ENCODE measurements around the gene DHRS4. TPM values are rescaled to one million over a fixed set of nuclear protein-coding genes. Genes with fewer than 3 reads are reported as not detected.
"Not testable (repeated sequence)": the region's sequence is repeated elsewhere in the genome, so short reads cannot be mapped to it uniquely, and the experiment has no call there.

Gene DHRS4
- total RNA-seq, 4 donors from 2014 or later: 19.7 to 57.9 (median 28.6) TPM

GRCh38 chr14:23969481-23970282 lies 16.1 kb downstream of the DHRS4 start:
- intact Hi-C loops (cut with DNase I; ENCODE audit: low total_unique reads): loop anchor here (5.0 kb wide), 1 partner anchor 48 kb away; no protein-coding TSS in a partner anchor
- peak overlapping the region; percentile 25 to 47 for H3K4me3 ChIP-seq
- not testable (repeated sequence) for H3K36me3 ChIP-seq, H3K9me3 ChIP-seq, H3K27me3 ChIP-seq, H3K4me1 ChIP-seq
- peak; percentile 68 to 82 for DNase-seq
- H3K27ac ChIP-seq: peak overlapping the region; percentile 14 to 68

GRCh38 chr14:23970283-23970659 lies 16.7 kb downstream of the DHRS4 start:
- not testable (repeated sequence) for H3K27ac ChIP-seq, H3K36me3 ChIP-seq, H3K9me3 ChIP-seq, H3K4me1 ChIP-seq, H3K27me3 ChIP-seq, DNase-seq, H3K4me3 ChIP-seq
- intact Hi-C loops (cut with DNase I; ENCODE audit: low total_unique reads): loop anchor here (5.0 kb wide), 1 partner anchor 47 kb away; no protein-coding TSS in a partner anchor

- H3K27me3 ChIP-seq, H3K36me3 ChIP-seq, H3K27ac ChIP-seq, H3K9me3 ChIP-seq, H3K4me1 ChIP-seq, H3K4me3 ChIP-seq, DNase-seq: not testable (repeated sequence)
- intact Hi-C loops (cut with DNase I; ENCODE audit: low total_unique reads): loop anchor here (5.0 kb wide), 1 partner anchor 44 kb away; no protein-coding TSS in a partner anchor
Observed at GRCh38 chr14:23973178-23973577, 19.6 kb downstream of the DHRS4 start.

- not testable (repeated sequence) for H3K36me3 ChIP-seq, H3K27me3 ChIP-seq, H3K9me3 ChIP-seq, H3K4me1 ChIP-seq, DNase-seq, H3K27ac ChIP-seq, H3K4me3 ChIP-seq
- intact Hi-C loops (cut with DNase I; ENCODE audit: low total_unique reads): loop anchor here (5.0 kb wide), 1 partner anchor 43 kb away; no protein-coding TSS in a partner anchor
Observed at GRCh38 chr14:23974041-23974440, 20.5 kb downstream of the DHRS4 start.

GRCh38 chr14:23977208-23977607 lies 23.6 kb downstream of the DHRS4 start:
- H3K27me3 ChIP-seq; H3K4me1 ChIP-seq; DNase-seq; intact Hi-C loops (cut with DNase I; ENCODE audit: low total_unique reads); H3K27ac ChIP-seq; H3K9me3 ChIP-seq; H3K4me3 ChIP-seq; H3K36me3 ChIP-seq: not testable (repeated sequence)

- H3K27ac ChIP-seq; H3K27me3 ChIP-seq; DNase-seq; H3K9me3 ChIP-seq; H3K36me3 ChIP-seq; H3K4me3 ChIP-seq; H3K4me1 ChIP-seq; intact Hi-C loops (cut with DNase I; ENCODE audit: low total_unique reads): not testable (repeated sequence)
Observed at GRCh38 chr14:23981951-23982813, 28.6 kb downstream of the DHRS4 start.

- H3K4me3 ChIP-seq: no peak overlapping the region
- TF ChIP-seq CTCF (IDR thresholded peaks at IDR 0.05) (no peak), POLR2A (IDR thresholded peaks at IDR 0.05) (no peak)
- no peaks in the 10 kb centered on the region for H3K27me3 ChIP-seq
- no peaks in the 10 kb centered on the region for H3K9me3 ChIP-seq
- intact Hi-C loops (cut with DNase I; ENCODE audit: low total_unique reads): no loop called here
- peak overlapping the region in 1 of 2 donors; percentile 67 for H3K27ac ChIP-seq
- no peaks in the 10 kb centered on the region for H3K36me3 ChIP-seq
- H3K4me1 ChIP-seq: no peaks in the 10 kb centered on the region
- DNase-seq: peak in 1 of 2 donors; percentile 54
Observed at GRCh38 chr14:23984891-23985602, 31.5 kb downstream of the DHRS4 start.

- Histone ChIP-seq H3K27ac (peak overlapping the region; percentile 52 to 75), H3K4me3 (peak overlapping the region in 1 of 2 donors; percentile 42)
- H3K4me1 ChIP-seq; DNase-seq; H3K27me3 ChIP-seq; H3K36me3 ChIP-seq; H3K9me3 ChIP-seq; intact Hi-C loops (cut with DNase I; ENCODE audit: low total_unique reads): not testable (repeated sequence)
Observed at GRCh38 chr14:23988223-23988606, 34.6 kb downstream of the DHRS4 start.
